HS-5 (cell line): ENCODE data around the gene KLRC4.
"Not testable (repeated sequence)": the region's sequence is repeated elsewhere in the genome, so short reads cannot be mapped to it uniquely, and the experiment has no call there.

Source experiments
- DNase-seq: peaks from one replicate; pipeline ENCODE4 v3.0.0-alpha.2; 2012; ENCODE audit warnings: low read depth

The KLRC4 gene, protein sequence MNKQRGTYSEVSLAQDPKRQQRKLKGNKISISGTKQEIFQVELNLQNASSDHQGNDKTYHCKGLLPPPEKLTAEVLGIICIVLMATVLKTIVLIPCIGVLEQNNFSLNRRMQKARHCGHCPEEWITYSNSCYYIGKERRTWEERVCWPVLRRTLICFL

DNA sequence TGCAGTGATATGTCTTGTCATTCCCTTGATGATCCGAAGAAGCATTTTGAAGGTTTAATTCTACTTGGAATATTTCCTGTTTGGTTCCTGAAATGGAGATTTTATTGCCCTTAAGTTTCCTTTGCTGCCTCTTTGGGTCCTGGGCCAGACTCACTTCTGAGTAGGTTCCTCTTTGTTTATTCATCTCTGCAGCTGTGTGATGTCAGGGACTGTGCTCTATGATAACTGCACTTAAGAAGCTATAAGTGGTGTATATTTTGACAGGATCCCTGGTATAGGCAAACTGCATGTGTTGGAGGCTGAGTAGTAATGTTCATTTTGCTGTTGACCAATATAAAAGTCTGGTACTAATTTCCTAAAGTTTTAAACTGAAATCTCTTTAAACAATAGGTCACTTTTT is at the start of gene KLRC4:
Gene KLRC4 (minus strand): TSS at position 366 of the 400 bp plus-strand sequence. CDS start 182 bp downstream, at position 184.
- peak; percentile 15 for DNase-seq

DNA sequence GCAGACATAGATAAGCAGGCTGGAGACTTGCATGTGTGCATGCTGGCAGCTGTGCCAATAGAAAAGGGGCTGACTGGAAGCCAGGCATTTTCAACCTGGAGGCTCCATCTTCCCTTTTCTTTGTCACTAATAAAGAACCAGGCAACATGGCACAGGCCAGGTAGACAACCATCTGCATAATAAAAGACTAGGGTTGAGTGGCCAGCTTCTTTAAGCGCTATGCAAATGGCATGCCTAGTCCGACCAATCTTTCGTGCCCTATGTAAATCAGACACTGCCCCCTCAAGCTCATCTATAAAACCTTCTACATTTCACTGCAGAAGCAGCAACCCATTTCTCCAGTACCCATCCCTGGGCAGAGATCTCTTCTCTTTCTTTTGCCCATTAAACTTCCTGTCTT is 48.2 kb upstream of the KLRC4 start:
- no peak for DNase-seq

DNA sequence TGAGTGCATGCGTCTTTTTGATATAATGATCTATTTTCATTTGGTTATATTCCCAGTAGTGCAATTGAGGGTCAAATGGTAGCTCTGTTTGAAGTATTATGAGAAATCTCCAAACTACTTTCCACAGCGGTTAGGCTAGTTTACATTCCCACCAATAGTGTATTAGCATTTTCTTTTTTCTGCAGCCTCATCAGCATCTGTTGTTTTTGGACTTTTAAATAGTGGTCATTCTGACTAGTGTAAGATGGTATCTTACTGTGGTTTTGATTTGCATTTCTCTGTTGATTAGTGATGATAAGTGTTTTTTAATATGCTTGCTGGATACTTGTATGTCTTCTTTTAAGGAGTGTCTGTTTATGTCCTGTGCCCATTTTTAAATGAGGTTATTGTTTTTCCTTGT is 47.3 kb upstream of the KLRC4 start:
- DNase-seq: no peak

DNA sequence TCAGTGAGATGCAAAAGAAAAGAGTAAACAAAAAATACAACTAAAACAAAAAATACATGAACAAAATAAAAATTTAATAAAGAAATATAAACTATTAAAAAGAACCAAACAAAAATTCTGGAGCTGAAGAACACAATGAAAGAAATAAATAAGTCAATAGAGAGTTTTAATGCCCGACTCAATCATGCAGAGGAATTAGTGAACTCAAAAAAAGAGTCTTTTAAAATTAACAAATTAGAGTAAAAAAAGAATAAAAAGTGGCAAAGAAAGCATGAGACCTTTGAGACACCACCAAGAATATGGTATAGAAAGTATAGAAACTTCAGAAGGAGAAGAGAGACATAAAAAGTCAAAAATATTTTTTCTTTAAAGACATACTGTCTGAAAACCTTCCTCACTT is 46.2 kb upstream of the KLRC4 start:
- no peak for DNase-seq

DNA sequence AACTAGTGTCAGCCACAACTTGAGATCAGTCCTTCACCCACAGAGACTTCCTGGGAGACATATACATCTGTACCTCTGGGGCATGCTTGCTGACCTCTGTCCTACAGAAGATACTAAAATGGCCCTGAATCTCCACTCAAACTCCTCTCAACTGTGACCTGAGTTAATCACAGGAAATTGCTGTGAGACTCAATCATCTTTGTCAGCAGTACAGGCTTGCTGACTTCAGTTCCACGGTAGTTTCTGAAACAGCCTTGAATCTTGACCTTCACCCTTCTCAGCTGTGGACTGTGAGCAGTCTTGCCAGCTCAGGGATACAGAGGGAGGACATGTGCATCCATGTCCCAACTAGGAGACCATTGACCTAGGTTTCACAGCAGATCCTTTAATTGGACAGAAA is 45.0 kb upstream of the KLRC4 start:
- no peak for DNase-seq

DNA sequence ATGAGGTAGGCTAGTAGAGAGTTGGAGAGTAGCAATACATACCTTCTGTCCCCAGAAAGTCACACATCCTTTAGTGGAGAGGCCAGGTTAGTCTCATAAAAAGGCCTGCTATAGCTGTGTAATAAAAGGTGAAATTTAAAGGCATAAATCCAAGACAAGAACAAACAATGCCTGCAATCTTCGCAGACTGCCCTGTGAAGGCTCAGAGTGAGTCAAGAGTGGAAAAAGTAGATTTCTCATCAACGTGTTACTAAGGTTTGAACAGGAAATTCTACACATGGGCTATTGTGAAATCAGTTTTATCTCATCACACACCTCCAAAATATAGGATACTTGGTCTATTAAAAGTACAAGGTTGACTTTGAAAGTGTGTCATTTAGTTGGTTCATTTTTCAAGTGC is 43.6 kb upstream of the KLRC4 start, which contains the start of gene KLRC1:
Gene KLRC1 (minus strand): TSS at position 222 of the 400 bp plus-strand sequence. CDS start 2,221 bp downstream, outside the sequence.
- no peak for DNase-seq

DNA sequence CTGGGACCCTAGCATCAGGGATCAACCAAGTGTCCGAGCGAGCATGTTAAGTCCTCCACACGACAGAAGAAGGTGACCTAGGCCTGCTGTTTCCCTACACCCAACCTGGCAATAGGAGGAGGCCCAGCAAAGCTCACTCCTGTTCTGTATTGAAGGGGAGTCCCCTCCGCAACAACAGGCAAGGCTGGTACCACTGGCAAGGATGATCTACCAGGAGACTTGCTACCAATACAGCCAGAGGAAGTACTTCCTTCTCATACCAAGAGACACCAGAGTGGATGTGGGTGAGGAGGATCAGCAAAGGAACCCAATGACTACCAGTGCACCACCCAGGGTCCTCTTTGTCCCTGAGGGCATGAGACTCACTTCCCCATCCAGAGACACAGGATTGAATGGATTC is 38.7 kb upstream of the KLRC4 start:
- DNase-seq: no peak

DNA sequence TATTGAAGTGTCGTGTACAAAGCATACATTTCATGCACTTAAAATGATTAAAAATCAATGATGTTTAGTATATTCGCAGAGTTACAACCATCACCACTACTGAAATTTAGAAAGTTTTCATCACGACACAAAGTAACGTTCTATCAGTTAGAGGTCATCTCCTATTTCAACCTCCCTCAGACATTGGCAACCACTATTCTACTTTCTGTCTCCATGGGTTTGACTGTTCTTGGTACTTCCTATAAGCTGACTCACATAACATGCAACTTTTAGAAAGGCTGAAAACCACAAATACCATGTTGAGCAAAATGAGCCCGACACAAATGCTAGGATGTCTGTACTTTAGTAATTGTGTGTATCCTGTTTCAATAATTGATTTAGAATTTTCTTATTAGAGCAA is 36.5 kb upstream of the KLRC4 start:
- not testable (repeated sequence) for DNase-seq

DNA sequence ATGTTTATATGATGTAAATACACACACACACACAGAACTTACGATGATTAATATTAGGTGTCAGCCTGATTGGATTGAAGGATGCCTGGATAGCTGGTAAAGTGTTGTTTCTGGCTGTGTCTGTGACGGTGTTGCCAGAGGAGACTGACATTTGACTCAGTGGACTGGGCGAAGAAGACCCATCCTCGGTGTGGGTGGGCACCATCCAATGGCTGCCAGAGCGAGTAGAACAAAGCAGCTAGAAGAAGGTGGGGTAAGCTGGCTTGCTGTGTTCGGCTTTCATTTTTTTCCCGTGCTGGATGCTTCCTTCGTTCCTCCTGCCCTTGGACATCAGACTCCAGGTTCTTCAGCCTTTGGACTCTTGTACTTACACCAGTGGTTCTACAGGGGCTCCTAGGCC is 31.6 kb upstream of the KLRC4 start:
- not testable (repeated sequence) for DNase-seq

DNA sequence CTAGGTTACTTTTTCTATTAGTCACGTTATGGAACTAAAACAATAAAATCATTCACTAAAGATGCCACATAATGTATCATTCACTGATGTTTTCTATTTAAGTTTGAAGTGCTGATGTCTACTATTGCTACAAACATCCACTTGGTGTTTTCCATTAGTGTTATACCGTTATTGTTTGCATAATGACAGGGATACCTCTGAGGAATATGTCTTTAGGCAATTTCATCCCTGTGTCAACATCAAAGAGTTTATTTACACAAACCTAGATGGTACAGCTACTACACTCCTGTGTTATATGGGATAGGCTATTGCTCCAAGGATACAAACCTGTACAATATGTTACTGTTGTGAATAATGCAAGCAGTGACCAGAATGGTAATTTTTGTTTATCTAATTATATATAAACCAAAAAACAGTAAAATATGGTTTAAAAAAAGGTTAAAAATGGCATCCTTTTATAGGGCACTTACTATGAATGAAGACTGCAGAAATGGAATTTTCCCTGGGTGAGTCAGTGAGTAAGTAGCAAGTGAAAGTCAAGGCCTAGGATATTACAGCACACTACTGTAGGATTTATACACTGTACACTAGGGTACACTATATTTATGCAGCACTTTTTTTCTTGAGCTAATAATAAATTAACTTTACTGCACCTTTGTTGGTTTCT is 30.2 kb upstream of the KLRC4 start:
- DNase-seq: peak; percentile 8

DNA sequence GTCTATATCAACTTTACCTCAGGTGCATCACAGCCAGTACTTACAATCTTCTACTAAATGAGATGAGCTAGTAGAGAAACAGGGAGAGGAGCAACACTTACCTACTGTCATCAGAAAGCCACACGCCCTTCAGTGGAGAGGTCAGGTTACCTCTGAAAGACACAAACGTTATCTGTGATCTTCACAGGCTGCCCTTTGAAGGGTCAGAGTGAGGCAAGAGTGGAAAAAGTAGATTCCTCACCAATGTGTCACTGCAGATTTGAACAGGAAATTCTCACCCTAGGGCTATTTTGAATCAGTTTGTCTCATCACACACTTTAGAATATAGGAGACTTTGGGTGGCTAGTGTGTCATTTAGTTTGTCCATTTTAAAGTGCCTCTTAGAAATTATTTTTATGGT is 28.0 kb upstream of the KLRC4 start:
- not testable (repeated sequence) for DNase-seq

DNA sequence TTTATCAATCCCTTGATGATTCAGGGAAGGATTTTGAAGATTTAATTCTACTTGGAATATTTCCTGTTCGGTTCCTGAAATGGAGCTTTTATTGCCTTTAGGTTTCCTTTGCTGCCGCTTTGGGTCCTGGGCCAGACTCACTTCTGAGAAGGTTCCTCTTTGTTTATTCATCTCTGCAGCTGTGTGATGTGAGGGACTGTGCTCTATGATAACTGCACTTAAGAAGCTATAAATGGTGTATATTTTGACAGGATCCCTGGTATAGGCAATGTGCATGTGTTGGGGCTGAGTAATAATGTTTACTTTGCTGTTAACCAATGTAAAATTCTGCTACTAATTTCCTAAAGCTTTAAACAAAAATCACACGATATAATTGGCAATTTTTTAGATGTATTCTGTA is 26.3 kb upstream of the KLRC4 start, which contains the start of gene KLRC2:
Gene KLRC2 (minus strand): TSS at position 195 of the 400 bp plus-strand sequence. CDS start 24 bp downstream, at position 171.
- DNase-seq: peak; percentile 32

DNA sequence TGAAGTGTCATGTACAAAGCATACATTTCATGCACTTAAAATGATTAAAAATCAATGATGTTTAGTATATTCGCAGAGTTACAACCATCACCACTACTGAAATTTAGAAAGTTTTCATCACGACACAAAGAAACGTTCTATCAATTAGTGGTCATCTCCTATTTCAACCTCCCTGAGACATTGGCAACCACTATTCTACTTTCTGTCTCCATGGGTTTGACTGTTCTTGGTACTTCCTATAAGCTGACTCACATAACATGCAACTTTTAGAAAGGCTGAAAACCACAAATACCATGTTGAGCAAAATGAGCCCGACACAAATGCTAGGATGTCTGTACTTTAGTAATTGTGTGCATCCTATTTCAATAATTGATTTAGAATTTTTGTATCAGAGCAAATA is 21.1 kb upstream of the KLRC4 start:
- not testable (repeated sequence) for DNase-seq

DNA sequence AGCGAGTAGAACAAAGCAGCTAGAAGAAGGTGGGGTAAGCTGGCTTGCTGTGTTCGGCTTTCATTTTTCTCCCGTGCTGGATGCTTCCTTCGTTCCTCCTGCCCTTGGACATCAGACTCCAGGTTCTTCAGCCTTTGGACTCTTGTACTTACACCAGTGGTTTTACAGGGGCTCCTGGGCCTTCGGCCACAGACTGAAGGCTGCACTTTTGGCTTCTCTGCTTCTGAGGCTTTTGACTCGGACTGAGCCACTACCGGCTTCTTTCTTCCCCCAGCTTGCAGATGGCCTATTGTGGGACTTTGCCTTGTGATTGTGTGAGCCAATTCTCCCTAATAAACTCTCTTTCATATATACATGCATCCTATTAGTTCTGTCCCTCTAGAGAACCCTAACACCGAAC is 16.4 kb upstream of the KLRC4 start:
- DNase-seq: not testable (repeated sequence)

DNA sequence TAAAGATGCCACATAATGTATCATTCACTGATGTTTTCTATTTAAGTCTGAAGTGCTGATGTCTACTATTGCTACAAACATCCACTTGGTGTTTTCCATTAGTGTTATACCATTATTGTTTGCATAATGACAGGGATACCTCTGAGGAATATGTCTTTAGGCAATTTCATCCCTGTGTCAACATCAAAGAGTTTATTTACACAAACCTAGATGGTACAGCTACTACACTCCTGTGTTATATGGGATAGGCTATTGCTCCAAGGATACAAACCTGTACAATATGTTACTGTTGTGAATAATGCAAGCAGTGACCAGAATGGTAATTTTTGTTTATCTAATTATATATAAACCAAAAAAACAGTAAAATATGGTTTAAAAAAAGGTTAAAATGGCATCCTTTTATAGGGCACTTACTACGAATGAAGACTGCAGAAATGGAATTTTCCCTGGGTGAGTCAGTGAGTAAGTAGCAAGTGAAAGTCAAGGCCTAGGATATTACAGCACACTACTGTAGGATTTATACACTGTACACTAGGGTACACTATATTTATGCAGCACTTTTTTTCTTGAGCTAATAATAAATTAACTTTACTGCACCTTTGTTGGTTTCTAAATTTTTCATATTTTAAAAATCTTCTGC is 14.8 kb upstream of the KLRC4 start:
- DNase-seq: not testable (repeated sequence)

DNA sequence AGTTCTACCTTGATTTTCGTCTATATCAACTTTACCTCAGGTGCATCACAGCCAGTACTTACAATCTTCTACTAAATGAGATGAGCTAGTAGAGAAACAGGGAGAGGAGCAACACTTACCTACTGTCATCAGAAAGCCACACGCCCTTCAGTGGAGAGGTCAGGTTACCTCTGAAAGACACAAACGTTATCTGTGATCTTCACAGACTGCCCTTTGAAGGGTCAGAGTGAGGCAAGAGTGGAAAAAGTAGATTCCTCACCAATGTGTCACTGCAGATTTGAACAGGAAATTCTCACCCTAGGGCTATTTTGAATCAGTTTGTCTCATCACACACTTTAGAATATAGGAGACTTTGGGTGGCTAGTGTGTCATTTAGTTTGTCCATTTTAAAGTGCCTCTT is 12.6 kb upstream of the KLRC4 start:
- DNase-seq: not testable (repeated sequence)

DNA sequence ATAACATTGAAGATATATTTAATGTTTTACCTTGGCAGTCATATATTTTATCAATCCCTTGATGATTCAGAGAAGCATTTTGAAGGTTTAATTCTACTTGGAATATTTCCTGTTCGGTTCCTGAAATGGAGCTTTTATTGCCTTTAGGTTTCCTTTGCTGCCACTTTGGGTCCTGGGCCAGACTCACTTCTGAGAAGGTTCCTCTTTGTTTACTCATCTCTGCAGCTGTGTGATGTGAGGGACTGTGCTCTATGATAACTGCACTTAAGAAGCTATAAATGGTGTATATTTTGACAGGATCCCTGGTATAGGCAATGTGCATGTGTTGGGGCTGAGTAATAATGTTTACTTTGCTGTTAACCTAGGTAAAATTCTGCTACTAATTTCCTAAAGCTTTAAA is 10.8 kb upstream of the KLRC4 start, which contains the start of gene KLRC3:
Gene KLRC3 (minus strand): TSS at position 262 of the 400 bp plus-strand sequence. CDS start 45 bp downstream, at position 217.
- peak; percentile 10 for DNase-seq

DNA sequence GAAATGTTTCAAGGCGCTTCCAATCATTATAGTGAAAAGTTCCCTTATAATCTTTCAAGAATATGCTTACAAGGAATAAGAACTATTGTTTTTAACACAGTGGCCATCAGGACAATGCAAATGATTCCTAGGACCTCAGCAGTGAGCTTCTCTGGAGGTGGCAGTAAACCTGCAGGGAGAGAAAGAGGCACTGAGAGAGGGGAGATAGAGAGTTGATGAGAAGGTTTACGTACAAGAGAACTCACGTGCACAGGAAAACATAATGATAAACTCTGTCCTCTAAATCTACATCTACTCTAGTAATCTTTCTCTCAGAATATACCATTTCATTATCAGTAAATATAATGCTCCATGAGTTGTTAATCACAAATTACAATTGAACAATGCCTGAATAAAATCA is 715 bp downstream of the KLRC4 start:
- no peak for DNase-seq

DNA sequence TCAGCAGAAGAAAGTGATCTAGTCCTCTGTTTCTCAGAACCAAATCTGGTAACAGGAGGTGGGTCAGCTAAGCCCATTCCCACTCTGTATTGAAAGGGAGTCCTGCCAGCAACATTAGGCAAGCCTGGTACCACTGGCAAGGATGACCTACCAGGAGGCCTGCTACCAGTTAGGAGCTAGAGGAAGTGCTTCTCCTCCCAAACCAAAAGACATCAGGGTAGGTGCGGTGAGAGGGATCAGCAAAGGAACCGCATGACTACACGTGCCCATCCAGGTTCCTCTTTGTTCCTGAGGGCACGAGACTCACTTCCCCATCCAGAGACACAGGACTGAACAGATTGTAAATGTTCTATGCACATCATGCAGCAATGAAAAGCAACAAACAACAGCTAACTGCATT is 2.8 kb downstream of the KLRC4 start:
- no peak for DNase-seq

DNA sequence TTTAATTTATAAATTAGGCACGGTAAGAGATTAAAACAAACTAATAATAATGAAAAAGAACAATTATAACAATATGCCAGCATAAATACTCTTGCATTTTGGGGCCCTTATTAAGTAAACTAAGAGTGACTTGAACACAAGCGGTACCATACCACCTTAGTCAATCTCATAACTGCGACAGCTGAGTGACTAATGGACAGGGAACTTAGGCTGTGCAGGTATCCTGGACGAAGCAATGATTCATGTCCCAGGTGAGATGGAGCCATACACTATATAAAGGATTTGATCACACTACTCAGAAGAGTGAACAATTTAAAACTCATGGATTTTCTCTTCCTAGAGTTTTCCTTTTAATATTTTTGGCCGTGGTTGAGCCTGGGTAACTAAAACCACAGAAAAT is 4.3 kb downstream of the KLRC4 start:
- no peak for DNase-seq

DNA sequence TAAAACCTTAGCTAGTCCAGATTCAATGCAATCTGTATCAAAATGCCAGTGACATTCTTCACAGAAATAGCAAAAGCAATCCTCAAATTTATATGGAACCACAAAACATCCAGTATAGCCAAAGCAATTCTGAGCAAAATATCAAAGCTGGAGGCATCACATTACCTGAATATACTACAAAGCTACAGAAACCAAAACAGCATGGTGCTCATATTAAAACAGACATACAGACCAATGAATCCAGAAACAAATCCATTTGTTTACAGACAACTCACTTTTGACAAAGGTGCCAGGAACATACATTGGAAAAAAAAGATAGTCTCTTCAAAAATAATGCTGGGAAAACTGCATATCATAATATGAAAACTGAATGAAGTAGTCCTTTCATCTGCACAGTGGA is 4.8 kb downstream of the KLRC4 start:
- DNase-seq: no peak

DNA sequence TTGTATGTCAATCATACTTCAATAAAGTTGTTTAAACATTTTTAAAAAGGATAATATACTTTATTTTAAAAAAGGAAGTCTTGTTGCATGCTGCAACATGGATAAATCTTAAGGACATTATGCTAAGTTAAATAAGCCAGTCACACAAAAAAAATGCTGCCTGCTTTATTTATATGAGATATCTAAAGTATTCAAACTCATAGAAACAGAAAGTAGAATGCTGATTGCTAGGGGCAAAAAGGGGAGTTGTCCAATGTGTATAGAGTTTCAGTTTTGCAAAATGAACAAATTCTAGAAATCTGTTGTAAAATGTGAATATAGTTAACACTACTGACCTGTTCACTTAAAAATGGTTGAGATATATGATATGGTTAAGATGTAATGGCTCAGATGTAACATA is 8.7 kb downstream of the KLRC4 start:
- no peak for DNase-seq

DNA sequence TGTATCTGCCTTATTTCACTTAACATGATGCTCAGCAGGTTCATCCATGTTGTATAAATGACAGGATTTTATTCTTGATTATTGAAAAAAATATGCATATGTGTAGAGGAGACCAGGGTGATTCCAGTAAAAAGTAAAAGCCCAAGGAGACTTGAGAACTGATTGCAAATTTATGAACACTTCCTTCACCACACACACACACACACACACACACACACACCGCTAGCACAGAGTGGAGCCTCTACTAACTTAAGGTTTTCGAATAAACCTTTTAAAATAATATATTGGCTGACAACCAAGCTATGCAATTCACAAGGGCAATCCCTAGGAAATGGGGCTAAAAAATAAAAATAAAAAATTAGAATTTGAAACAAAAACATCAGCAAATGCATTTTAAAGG is 11.4 kb downstream of the KLRC4 start:
- DNase-seq: no peak
